PC-9 (cell line): ENCODE data around the gene NEURL1B.

ENCODE experiments used
- CTCF ChIP-seq: fragments of 200-600 bp; sonication (generic); conservative IDR thresholded peaks from 2 replicates; pipeline ENCODE4 v1.6.1; 2017; ENCODE audit warnings: mixed run types, antibody characterized with exemption, mild to moderate bottlenecking, moderate library complexity
- EZH2 ChIP-seq: fragments of 200-600 bp; sonication (generic); IDR thresholded peaks from 2 replicates; pipeline ENCODE4 v1.8.0; 2017; ENCODE audit warnings: antibody characterized with exemption, low read depth

GRCh38 chr5:172648013-172648381, 6.9 kb downstream of the NEURL1B start:
- TF ChIP-seq CTCF (no peak), EZH2 (no peak)
